Measurements from ENCODE around the gene TRAPPC12.
"Not testable (repeated sequence)": the region's sequence is repeated elsewhere in the genome, so short reads cannot be mapped to it uniquely, and the experiment has no call there.

Gene TRAPPC12

DNA sequence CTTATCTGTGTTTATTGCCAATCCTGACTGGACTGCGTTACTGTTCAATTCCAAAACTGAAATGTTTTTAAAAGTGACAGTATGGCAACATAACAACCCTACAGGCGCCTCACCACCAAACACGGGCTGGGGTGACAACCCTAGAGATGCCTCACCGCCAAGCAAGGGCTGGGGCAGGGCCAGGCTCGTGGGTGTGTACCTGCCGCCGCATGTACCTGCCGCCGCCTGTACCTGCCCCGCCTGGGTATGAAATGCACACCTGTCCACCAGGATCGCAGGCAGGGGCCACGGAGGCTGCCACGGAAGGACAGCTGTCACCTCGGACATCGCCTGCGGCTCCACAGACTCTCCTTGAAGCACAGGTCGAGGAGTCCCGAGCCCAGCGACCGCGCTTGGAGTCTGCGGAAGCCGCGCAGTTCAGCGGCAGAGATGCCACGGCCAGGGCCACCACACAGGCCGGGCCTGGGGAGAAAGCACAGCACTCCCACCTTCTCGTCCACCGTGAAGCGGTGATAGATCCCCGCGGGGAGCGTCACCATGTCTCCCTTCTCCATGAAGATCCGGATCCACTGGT, 120.9 kb downstream of the TRAPPC12 start:
- H3K27me3 ChIP-seq (ENCODE audit: control insufficient read depth in 2 of 2, insufficient read depth in 2 of 2, low read length in 2 of 2), result no peaks in the 10 kb centered on the region
- H3K9ac ChIP-seq (ENCODE audit: low read depth in 1 of 2, low read length in 2 of 2), result no peak overlapping the region
- H3K9me3 ChIP-seq (ENCODE audit: control insufficient read depth in 2 of 2, low read length in 2 of 2), result no peaks in the 10 kb centered on the region
- peaks cover 3% of the 10 kb centered on the region in 2 donors for H3K4me1 ChIP-seq (ENCODE audit: control insufficient read depth in 2 of 2, insufficient read depth in 2 of 2, low read length in 2 of 2)
- no peak overlapping the region for H3K4me3 ChIP-seq (ENCODE audit: low read length in 2 of 2)
- no peak overlapping the region for H3K27ac ChIP-seq (ENCODE audit: low read depth in 2 of 2, low read length in 2 of 2)
- peaks cover 46 to 55% of the 10 kb centered on the region in 2 donors for H3K36me3 ChIP-seq (ENCODE audit: control insufficient read depth in 2 of 2, insufficient read depth in 2 of 2, low read length in 2 of 2)

DNA sequence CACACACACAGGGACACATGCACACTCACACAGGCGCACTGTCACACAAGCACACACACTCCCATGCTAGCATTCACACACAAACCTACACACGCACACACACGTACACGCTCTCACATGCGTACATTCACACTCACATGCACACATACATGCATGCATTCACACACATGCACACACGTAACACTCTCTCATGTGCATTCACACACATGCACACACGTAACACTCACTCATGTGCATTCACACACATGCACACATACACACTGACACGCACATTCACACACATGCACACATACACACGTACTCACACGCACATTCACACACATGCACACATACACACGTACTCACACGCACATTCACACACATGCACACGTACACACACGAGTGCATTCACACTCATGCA, 123.6 kb downstream of the TRAPPC12 start:
- H3K27ac ChIP-seq (ENCODE audit: low read depth in 2 of 2, low read length in 2 of 2), result no peak overlapping the region
- no peak overlapping the region for H3K4me3 ChIP-seq (ENCODE audit: low read length in 2 of 2)
- H3K36me3 ChIP-seq (ENCODE audit: control insufficient read depth in 2 of 2, insufficient read depth in 2 of 2, low read length in 2 of 2), result peaks cover 35 to 43% of the 10 kb centered on the region in 2 donors
- peaks cover 5 to 19% of the 10 kb centered on the region in 2 donors for H3K4me1 ChIP-seq (ENCODE audit: control insufficient read depth in 2 of 2, insufficient read depth in 2 of 2, low read length in 2 of 2)
- H3K27me3 ChIP-seq (ENCODE audit: control insufficient read depth in 2 of 2, insufficient read depth in 2 of 2, low read length in 2 of 2), result no peaks in the 10 kb centered on the region
- no peak overlapping the region for H3K9ac ChIP-seq (ENCODE audit: low read depth in 1 of 2, low read length in 2 of 2)
- H3K9me3 ChIP-seq (ENCODE audit: control insufficient read depth in 2 of 2, low read length in 2 of 2), result no peaks in the 10 kb centered on the region

DNA sequence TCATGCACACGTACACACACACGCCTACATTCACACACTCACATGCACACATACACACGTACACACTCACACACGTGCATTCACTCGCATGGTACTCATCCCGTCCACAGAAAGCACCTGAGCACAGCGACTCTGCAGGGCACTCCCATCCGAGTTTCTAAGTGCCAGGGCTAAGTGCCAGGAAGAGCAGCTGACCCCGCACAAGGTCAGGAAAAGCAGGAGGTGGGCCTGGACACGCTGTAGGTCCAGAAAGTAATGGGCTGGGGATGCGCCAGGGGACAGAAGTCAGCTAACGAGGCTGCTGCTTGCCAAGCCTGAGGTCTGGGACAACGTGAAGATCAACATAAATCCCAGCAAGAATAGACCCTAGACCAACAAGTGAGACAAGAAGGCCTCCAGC, 124.0 kb downstream of the TRAPPC12 start:
- Histone ChIP-seq H3K9ac (ENCODE audit: low read depth in 1 of 2, low read length in 2 of 2) (no peak overlapping the region), H3K4me3 (ENCODE audit: low read length in 2 of 2) (no peak overlapping the region), H3K27me3 (ENCODE audit: control insufficient read depth in 2 of 2, insufficient read depth in 2 of 2, low read length in 2 of 2) (no peaks in the 10 kb centered on the region), H3K9me3 (ENCODE audit: control insufficient read depth in 2 of 2, low read length in 2 of 2) (no peaks in the 10 kb centered on the region), H3K4me1 (ENCODE audit: control insufficient read depth in 2 of 2, insufficient read depth in 2 of 2, low read length in 2 of 2) (peaks cover 5 to 19% of the 10 kb centered on the region in 2 donors), H3K27ac (ENCODE audit: low read depth in 2 of 2, low read length in 2 of 2) (no peak overlapping the region), H3K36me3 (ENCODE audit: control insufficient read depth in 2 of 2, insufficient read depth in 2 of 2, low read length in 2 of 2) (peaks cover 32 to 42% of the 10 kb centered on the region in 2 donors)

DNA sequence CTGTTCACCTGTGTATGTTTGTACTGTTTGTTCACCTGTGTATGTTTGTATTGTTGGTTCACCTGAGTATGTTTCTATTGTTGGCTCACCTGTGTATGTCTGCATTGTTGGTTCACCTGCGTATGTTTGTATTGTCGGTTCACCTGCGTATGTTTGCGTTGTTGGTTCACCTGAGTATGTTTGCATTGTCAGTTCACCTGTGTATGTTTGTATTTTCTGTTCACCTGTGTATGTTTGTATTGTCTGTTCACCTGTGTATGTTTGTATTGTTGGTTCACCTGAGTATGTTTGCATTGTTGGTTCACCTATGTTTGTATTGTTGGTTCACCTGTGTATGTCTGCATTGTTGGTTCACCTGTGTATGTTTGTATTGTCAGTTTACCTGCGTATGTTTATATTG, 125.2 kb downstream of the TRAPPC12 start:
- no peaks in the 10 kb centered on the region for H3K27me3 ChIP-seq (ENCODE audit: control insufficient read depth in 2 of 2, insufficient read depth in 2 of 2, low read length in 2 of 2)
- peaks cover 5 to 19% of the 10 kb centered on the region in 2 donors for H3K4me1 ChIP-seq (ENCODE audit: control insufficient read depth in 2 of 2, insufficient read depth in 2 of 2, low read length in 2 of 2)
- H3K9me3 ChIP-seq (ENCODE audit: control insufficient read depth in 2 of 2, low read length in 2 of 2), result no peaks in the 10 kb centered on the region
- no peak overlapping the region for H3K9ac ChIP-seq (ENCODE audit: low read depth in 1 of 2, low read length in 2 of 2)
- H3K36me3 ChIP-seq (ENCODE audit: control insufficient read depth in 2 of 2, insufficient read depth in 2 of 2, low read length in 2 of 2), result peaks cover 23 to 37% of the 10 kb centered on the region in 2 donors
- H3K4me3 ChIP-seq (ENCODE audit: low read length in 2 of 2), result no peak overlapping the region
- no peak overlapping the region for H3K27ac ChIP-seq (ENCODE audit: low read depth in 2 of 2, low read length in 2 of 2)

DNA sequence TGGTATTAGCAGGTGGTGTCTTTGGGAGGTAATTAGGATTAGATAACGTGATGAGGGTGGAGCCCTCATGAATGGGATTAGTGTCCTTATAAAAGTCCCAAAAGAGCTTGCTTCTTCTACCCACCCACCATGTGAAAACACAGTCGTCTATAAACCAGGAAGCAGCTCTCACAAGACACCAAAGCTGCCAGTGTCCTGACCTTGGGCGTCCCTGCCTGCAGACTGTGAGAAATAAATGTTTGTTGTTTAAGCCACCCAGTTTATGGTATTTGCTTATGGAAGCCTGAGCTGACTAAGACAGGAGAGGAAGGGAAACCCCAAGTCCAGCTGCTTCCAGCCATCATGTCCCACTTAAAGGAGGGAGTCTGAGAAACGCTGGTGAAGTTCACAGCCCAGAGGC, 126.3 kb downstream of the TRAPPC12 start:
- Histone ChIP-seq H3K9ac (ENCODE audit: low read depth in 1 of 2, low read length in 2 of 2) (peak overlapping the region in 1 of 2 donors; percentile 44), H3K27me3 (ENCODE audit: control insufficient read depth in 2 of 2, insufficient read depth in 2 of 2, low read length in 2 of 2) (no peaks in the 10 kb centered on the region), H3K4me3 (ENCODE audit: low read length in 2 of 2) (peak overlapping the region in 1 of 2 donors; percentile 33), H3K4me1 (ENCODE audit: control insufficient read depth in 2 of 2, insufficient read depth in 2 of 2, low read length in 2 of 2) (peaks cover 5 to 19% of the 10 kb centered on the region in 2 donors), H3K9me3 (ENCODE audit: control insufficient read depth in 2 of 2, low read length in 2 of 2) (no peaks in the 10 kb centered on the region), H3K36me3 (ENCODE audit: control insufficient read depth in 2 of 2, insufficient read depth in 2 of 2, low read length in 2 of 2) (peaks cover 18 to 34% of the 10 kb centered on the region in 2 donors), H3K27ac (ENCODE audit: low read depth in 2 of 2, low read length in 2 of 2) (peak overlapping the region; percentile 67 to 71)

DNA sequence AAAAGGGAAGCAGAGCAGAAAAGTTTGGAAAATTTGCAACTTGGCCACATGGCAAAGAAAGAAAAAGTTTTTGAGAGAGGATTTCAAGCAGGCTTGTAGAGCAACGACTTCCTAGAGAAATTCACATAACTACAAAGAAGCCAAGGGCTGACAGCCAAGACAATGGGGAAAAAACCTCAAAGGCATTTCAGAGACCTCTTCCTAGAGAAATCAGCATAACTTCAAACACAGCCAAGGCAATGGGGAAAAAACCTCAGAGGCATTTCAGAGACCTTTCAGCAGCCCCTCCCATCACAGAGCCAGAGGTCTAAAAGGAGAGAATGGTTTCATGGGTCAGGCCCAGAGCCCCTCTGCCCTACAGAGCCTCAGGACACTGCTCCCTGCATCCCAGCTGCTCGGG, 132.6 kb downstream of the TRAPPC12 start:
- Histone ChIP-seq H3K4me1 (ENCODE audit: control insufficient read depth in 2 of 2, insufficient read depth in 2 of 2, low read length in 2 of 2) (peaks cover 0 to under 1% of the 10 kb centered on the region in 2 donors), H3K27me3 (ENCODE audit: control insufficient read depth in 2 of 2, insufficient read depth in 2 of 2, low read length in 2 of 2) (no peaks in the 10 kb centered on the region), H3K36me3 (ENCODE audit: control insufficient read depth in 2 of 2, insufficient read depth in 2 of 2, low read length in 2 of 2) (peaks cover 22 to 39% of the 10 kb centered on the region in 2 donors), H3K9ac (ENCODE audit: low read depth in 1 of 2, low read length in 2 of 2) (no peak overlapping the region), H3K4me3 (ENCODE audit: low read length in 2 of 2) (no peak overlapping the region), H3K27ac (ENCODE audit: low read depth in 2 of 2, low read length in 2 of 2) (no peak overlapping the region), H3K9me3 (ENCODE audit: control insufficient read depth in 2 of 2, low read length in 2 of 2) (no peaks in the 10 kb centered on the region)

DNA sequence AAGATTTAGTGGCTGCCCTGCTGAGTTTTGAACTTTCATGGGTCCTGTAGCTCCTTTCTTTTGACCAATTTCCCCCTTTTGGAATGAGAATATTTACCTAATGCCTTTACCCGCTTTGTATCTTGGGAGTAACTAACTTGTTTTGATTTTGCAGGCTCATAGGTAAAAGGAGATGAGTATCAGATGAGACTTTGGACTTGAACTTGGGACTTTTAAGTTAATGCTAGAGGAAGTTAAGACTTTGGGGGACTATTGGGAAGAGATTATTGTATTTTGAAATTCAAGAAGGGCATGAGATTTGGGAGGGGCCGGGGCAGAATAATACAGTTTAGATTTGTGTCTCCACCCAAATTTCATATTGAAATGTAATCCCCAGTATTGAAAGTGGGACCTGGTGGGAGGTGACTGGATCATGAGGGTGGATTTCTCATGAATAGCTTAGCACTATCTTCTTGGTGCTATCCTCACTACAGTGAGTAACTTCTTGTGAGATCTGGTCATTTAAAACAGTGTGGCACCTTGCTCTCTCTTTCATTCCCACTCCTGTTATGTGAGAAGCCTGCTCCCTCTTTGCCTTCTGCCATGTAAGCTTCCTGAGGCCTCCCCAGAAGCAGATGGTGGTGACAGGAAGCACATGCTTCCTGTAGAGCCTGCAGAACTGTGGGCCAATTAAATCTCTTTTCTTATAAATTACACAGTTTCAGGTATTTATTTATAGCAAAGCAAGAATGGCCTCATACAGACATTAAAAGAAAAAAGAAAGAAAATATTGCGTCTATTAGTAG, 133.7 kb downstream of the TRAPPC12 start:
- H3K9ac ChIP-seq (ENCODE audit: low read depth in 1 of 2, low read length in 2 of 2), result no peak overlapping the region
- H3K4me1 ChIP-seq (ENCODE audit: control insufficient read depth in 2 of 2, insufficient read depth in 2 of 2, low read length in 2 of 2), result peaks cover 3% of the 10 kb centered on the region in 2 donors
- H3K27ac ChIP-seq (ENCODE audit: low read depth in 2 of 2, low read length in 2 of 2), result no peak overlapping the region
- no peaks in the 10 kb centered on the region for H3K9me3 ChIP-seq (ENCODE audit: control insufficient read depth in 2 of 2, low read length in 2 of 2)
- no peaks in the 10 kb centered on the region for H3K27me3 ChIP-seq (ENCODE audit: control insufficient read depth in 2 of 2, insufficient read depth in 2 of 2, low read length in 2 of 2)
- peaks cover 22 to 40% of the 10 kb centered on the region in 2 donors for H3K36me3 ChIP-seq (ENCODE audit: control insufficient read depth in 2 of 2, insufficient read depth in 2 of 2, low read length in 2 of 2)
- H3K4me3 ChIP-seq (ENCODE audit: low read length in 2 of 2), result no peak overlapping the region

DNA sequence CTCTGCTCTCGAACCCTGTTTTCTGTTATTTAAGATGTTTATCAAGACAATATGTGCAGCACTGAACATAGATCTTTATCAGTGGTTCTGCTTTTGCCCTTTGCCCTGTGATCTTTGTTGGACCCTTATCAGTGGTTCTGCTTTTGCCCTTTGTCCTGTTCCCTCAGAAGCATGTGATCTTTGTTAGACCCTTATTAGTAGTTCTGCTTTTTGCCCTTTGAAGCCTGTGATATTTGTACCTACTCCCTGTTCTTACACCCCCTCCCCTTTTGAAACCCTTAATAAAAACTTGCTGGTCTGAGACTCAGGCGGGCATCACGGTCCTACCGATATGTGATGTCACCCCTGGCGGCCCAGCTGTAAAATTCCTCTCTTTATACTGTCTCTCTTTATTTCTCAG, 135.9 kb downstream of the TRAPPC12 start:
- H3K36me3 ChIP-seq (ENCODE audit: control insufficient read depth in 2 of 2, insufficient read depth in 2 of 2, low read length in 2 of 2), result peaks cover 22 to 34% of the 10 kb centered on the region in 2 donors
- H3K27me3 ChIP-seq (ENCODE audit: control insufficient read depth in 2 of 2, insufficient read depth in 2 of 2, low read length in 2 of 2); H3K4me1 ChIP-seq (ENCODE audit: control insufficient read depth in 2 of 2, insufficient read depth in 2 of 2, low read length in 2 of 2); H3K4me3 ChIP-seq (ENCODE audit: low read length in 2 of 2); H3K9ac ChIP-seq (ENCODE audit: low read depth in 1 of 2, low read length in 2 of 2); H3K27ac ChIP-seq (ENCODE audit: low read depth in 2 of 2, low read length in 2 of 2); H3K9me3 ChIP-seq (ENCODE audit: control insufficient read depth in 2 of 2, low read length in 2 of 2): not testable (repeated sequence)

DNA sequence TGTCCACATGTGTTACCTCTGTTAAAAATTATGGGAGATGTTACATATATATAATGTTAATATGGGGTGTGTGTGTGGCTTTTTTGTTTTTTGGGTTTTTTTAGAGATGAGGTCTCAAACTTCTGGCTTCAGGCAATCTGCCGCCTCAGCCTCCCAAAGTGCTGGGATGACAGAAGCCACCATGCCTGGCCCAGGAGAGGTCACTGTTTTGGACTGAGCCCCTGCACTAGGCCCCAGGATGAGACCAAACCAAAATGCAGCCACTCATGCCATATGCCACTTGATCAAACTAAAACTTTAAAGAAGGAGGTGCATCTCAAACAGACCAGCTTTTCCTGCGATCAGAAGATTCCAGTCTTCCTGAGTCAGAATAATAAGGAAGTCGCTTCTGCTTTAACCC, 137.3 kb downstream of the TRAPPC12 start:
- no peaks in the 10 kb centered on the region for H3K27me3 ChIP-seq (ENCODE audit: control insufficient read depth in 2 of 2, insufficient read depth in 2 of 2, low read length in 2 of 2)
- no peak overlapping the region for H3K9ac ChIP-seq (ENCODE audit: low read depth in 1 of 2, low read length in 2 of 2)
- H3K27ac ChIP-seq (ENCODE audit: low read depth in 2 of 2, low read length in 2 of 2), result no peak overlapping the region
- H3K4me3 ChIP-seq (ENCODE audit: low read length in 2 of 2), result no peak overlapping the region
- peaks cover 12 to 20% of the 10 kb centered on the region in 2 donors for H3K36me3 ChIP-seq (ENCODE audit: control insufficient read depth in 2 of 2, insufficient read depth in 2 of 2, low read length in 2 of 2)
- H3K4me1 ChIP-seq (ENCODE audit: control insufficient read depth in 2 of 2, insufficient read depth in 2 of 2, low read length in 2 of 2), result peaks cover 3 to 5% of the 10 kb centered on the region in 2 donors
- no peaks in the 10 kb centered on the region for H3K9me3 ChIP-seq (ENCODE audit: control insufficient read depth in 2 of 2, low read length in 2 of 2)

DNA sequence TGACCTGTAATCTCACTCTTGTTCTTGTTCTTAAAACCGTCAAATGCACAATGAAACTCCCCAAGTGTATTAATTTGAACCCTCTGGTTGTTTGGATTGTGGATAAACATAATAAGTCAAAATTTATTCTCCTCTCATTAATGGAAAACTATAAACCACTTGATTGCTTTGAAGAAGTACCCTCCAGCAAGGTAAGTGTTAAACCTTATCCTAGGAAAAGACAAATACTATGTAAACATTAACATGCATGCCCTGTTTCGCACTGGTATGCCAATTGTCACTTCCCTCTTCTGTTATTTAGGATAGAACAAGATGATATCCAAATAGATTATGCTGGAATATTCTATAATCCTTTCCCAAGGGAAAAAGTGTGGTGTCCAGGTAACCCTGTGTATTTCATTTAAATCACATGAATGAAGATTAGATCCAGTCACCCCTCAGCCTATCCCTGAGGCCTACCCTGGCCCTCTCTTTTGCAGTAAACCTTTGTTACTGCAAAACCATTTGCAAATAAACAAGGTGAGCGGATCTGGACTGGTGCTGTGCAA, 138.5 kb downstream of the TRAPPC12 start:
- Histone ChIP-seq H3K9me3 (ENCODE audit: control insufficient read depth in 2 of 2, low read length in 2 of 2) (no peaks in the 10 kb centered on the region), H3K4me1 (ENCODE audit: control insufficient read depth in 2 of 2, insufficient read depth in 2 of 2, low read length in 2 of 2) (peaks cover 3 to 5% of the 10 kb centered on the region in 2 donors), H3K27ac (ENCODE audit: low read depth in 2 of 2, low read length in 2 of 2) (peak overlapping the region; percentile 97 to 99), H3K36me3 (ENCODE audit: control insufficient read depth in 2 of 2, insufficient read depth in 2 of 2, low read length in 2 of 2) (peaks cover under 1 to 9% of the 10 kb centered on the region in 2 donors), H3K27me3 (ENCODE audit: control insufficient read depth in 2 of 2, insufficient read depth in 2 of 2, low read length in 2 of 2) (no peaks in the 10 kb centered on the region), H3K4me3 (ENCODE audit: low read length in 2 of 2) (peak overlapping the region; percentile 64 to 81), H3K9ac (ENCODE audit: low read depth in 1 of 2, low read length in 2 of 2) (peak overlapping the region; percentile 76 to 82)

Data from mucosa of rectum (tissue), 2 donors.